OCI-LY3 (cell line): ENCODE data around the gene LPIN2.

Experiments used
- H2AFZ ChIP-seq: fragments of 200-600, 300-600 bp; shearing (Covaris generic); 2 replicates; pipeline ENCODE4 v1.6.0; 2014; ENCODE audit warnings: antibody characterized with exemption, low read depth, low read length
- H3K27ac ChIP-seq: fragments of 200-600, 300-600 bp; sonication (generic); 2 replicates; pipeline ENCODE4 v1.5.1; 2014; ENCODE audit warnings: mild to moderate bottlenecking, low read length, moderate library complexity, mixed read lengths
- H3K27me3 ChIP-seq: fragments of 200-600, 300-600 bp; sonication (generic); 2 replicates; pipeline ENCODE4 v1.6.1; 2014; ENCODE audit warnings: low read depth, low read length, mixed read lengths
- H3K36me3 ChIP-seq: fragments of 200-600, 300-600 bp; sonication (generic); replicated peaks from 2 replicates; pipeline ENCODE3; 2014; ENCODE audit warnings: low read depth, low read length, mixed read lengths
- H3K4me1 ChIP-seq: fragments of 300-600, 200-600 bp; sonication (generic); 2 replicates; pipeline ENCODE4 v1.6.1; 2014; ENCODE audit warnings: low read length, mixed read lengths
- H3K4me2 ChIP-seq: fragments of 200-600, 300-600 bp; sonication (generic); 2 replicates; pipeline ENCODE4 v1.6.1; 2014; ENCODE audit warnings: low read length, mixed read lengths
- H3K4me3 ChIP-seq: fragments of 300-600, 200-600 bp; sonication (generic); 2 replicates; pipeline ENCODE4 v1.5.1; 2014; ENCODE audit warnings: antibody characterized with exemption, mild to moderate bottlenecking, low read length, moderate library complexity
- H3K79me2 ChIP-seq: fragments of 300-600, 200-600 bp; shearing (Covaris generic); 2 replicates; pipeline ENCODE4 v1.6.1; 2014; ENCODE audit warnings: mild to moderate bottlenecking, low read length, mixed read lengths
- H3K9ac ChIP-seq: fragments of 300-600, 200-600 bp; shearing (Covaris generic); 2 replicates; pipeline ENCODE4 v1.6.0; 2014; ENCODE audit warnings: mild to moderate bottlenecking, low read length, moderate library complexity
- H3K9me3 ChIP-seq: fragments of 200-600, 300-600 bp; shearing (Covaris generic); 2 replicates; pipeline ENCODE4 v1.6.1; 2014; ENCODE audit warnings: low read length, mixed read lengths; ENCODE audit not compliant: insufficient read depth
- H4K20me1 ChIP-seq: fragments of 200-600, 300-600 bp; sonication (generic); 2 replicates; pipeline ENCODE4 v1.6.1; 2016; ENCODE audit warnings: low read length, mixed read lengths; ENCODE audit not compliant: insufficient read depth
- EZH2phosphoT487 ChIP-seq: fragments of 200-600 bp; shearing (Covaris generic); IDR thresholded peaks from 2 replicates; pipeline ENCODE4 v1.6.1; 2018; ENCODE audit warnings: antibody characterized with exemption, mixed run types, low read depth
- TF ChIP-seq, protein P1 (sequence below): fragments of 200-600, 300-600 bp; sonication (generic); IDR thresholded peaks from 2 replicates; pipeline ENCODE4 v1.5.1; 2014; ENCODE audit warnings: antibody characterized with exemption, low read length, low read depth

The LPIN2 gene

GRCh38 chr18:3055816-3056215 lies 42.9 kb upstream of the LPIN2 start:
- H3K79me2 ChIP-seq, result no peaks in the 10 kb centered on the region
- no peaks in the 10 kb centered on the region for H3K36me3 ChIP-seq
- no peaks in the 10 kb centered on the region for H3K4me1 ChIP-seq
- H3K9me3 ChIP-seq, result no peaks in the 10 kb centered on the region
- no peak overlapping the region for H3K27ac ChIP-seq
- no peak overlapping the region for H3K4me2 ChIP-seq
- H4K20me1 ChIP-seq, result no peaks in the 10 kb centered on the region
- H3K9ac ChIP-seq, result no peak overlapping the region
- no peak overlapping the region for H2AFZ ChIP-seq
- no peaks in the 10 kb centered on the region for H3K27me3 ChIP-seq
- no peak for TF ChIP-seq EZH2phosphoT487
- TF ChIP-seq, protein P1, sequence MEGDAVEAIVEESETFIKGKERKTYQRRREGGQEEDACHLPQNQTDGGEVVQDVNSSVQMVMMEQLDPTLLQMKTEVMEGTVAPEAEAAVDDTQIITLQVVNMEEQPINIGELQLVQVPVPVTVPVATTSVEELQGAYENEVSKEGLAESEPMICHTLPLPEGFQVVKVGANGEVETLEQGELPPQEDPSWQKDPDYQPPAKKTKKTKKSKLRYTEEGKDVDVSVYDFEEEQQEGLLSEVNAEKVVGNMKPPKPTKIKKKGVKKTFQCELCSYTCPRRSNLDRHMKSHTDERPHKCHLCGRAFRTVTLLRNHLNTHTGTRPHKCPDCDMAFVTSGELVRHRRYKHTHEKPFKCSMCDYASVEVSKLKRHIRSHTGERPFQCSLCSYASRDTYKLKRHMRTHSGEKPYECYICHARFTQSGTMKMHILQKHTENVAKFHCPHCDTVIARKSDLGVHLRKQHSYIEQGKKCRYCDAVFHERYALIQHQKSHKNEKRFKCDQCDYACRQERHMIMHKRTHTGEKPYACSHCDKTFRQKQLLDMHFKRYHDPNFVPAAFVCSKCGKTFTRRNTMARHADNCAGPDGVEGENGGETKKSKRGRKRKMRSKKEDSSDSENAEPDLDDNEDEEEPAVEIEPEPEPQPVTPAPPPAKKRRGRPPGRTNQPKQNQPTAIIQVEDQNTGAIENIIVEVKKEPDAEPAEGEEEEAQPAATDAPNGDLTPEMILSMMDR, result no peak
- H3K4me3 ChIP-seq, result no peak overlapping the region

DNA sequence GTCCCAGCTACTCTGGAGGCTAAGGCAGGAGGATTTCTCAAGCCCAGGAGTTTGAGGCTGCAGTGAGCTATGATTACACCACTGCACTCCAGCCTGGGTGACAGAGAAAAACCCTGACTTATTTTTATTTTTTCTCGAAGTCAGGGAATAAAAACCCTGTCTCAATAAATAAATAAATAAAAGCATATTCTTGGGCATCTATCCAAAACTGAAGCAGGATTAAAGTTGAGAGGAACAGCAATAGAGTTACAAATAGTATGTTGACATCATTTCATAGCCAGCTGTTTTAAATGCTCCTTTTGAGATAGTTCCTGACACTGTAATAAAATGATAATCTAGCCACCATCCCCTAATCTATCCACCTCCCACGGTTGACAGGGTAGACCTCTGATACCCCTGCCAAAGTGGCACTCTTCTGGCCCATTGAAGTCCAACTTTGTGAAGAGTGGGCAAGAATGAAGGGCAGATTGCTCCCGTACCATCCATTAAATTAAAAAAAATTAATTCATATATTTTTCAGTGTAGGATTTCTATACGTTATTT lies 42.3 kb upstream of the LPIN2 start:
- Histone ChIP-seq H3K9ac (no peak overlapping the region), H4K20me1 (no peaks in the 10 kb centered on the region), H3K4me2 (no peak overlapping the region), H3K27ac (no peak overlapping the region), H3K4me3 (no peak overlapping the region), H3K36me3 (no peaks in the 10 kb centered on the region), H3K4me1 (no peaks in the 10 kb centered on the region), H3K79me2 (no peaks in the 10 kb centered on the region), H2AFZ (no peak overlapping the region), H3K27me3 (no peaks in the 10 kb centered on the region), H3K9me3 (no peaks in the 10 kb centered on the region)
- no peak for TF ChIP-seq EZH2phosphoT487
- TF ChIP-seq, protein P1, result no peak

GRCh38 chr18:3054780-3055179 lies 41.8 kb upstream of the LPIN2 start:
- Histone ChIP-seq H3K79me2 (no peaks in the 10 kb centered on the region), H3K4me2 (no peak overlapping the region), H3K4me3 (no peak overlapping the region), H3K27me3 (no peaks in the 10 kb centered on the region), H2AFZ (no peak overlapping the region), H3K9me3 (no peaks in the 10 kb centered on the region), H4K20me1 (no peaks in the 10 kb centered on the region), H3K4me1 (no peaks in the 10 kb centered on the region), H3K36me3 (no peaks in the 10 kb centered on the region), H3K27ac (no peak overlapping the region), H3K9ac (no peak overlapping the region)
- TF ChIP-seq, protein P1, result no peak
- TF ChIP-seq EZH2phosphoT487, result no peak

DNA sequence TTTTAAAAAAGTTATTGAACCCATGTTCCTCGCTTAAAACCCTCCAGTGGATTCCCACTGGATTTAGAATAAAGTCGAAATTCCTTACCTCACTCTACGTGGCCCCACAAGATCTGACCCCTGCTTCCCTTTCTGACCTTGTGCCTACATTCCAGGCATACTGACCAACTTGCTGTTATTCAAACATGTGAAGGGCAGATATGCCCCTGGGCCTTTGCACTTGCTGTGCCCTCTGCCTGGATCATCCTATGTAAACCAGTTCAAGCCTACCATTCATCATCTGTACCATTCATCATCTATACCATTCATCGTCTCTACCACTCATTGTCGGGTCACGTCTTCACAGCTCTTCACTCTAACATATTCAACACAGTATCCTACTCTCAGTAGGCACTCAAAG lies 41.3 kb upstream of the LPIN2 start:
- Histone ChIP-seq H3K27ac (no peak overlapping the region), H4K20me1 (no peaks in the 10 kb centered on the region), H3K27me3 (no peaks in the 10 kb centered on the region), H3K4me2 (no peak overlapping the region), H3K4me3 (no peak overlapping the region), H3K9ac (no peak overlapping the region), H2AFZ (no peak overlapping the region), H3K79me2 (no peaks in the 10 kb centered on the region), H3K4me1 (no peaks in the 10 kb centered on the region), H3K36me3 (no peaks in the 10 kb centered on the region), H3K9me3 (no peaks in the 10 kb centered on the region)
- no peak for TF ChIP-seq EZH2phosphoT487
- TF ChIP-seq, protein P1, result no peak
